GM18526 (cell line): Measurements from ENCODE around the gene CLPX.
A peak's percentile ranks its signal among the peaks of the same experiment; 100 is the strongest.

ENCODE experiments used
- POLR2A ChIP-seq: IDR thresholded peaks from 3 replicates; pipeline ENCODE4 v1.6.1; 2011; ENCODE audit not compliant: insufficient read length; ENCODE audit errors: extremely low read depth

The CLPX gene

DNA sequence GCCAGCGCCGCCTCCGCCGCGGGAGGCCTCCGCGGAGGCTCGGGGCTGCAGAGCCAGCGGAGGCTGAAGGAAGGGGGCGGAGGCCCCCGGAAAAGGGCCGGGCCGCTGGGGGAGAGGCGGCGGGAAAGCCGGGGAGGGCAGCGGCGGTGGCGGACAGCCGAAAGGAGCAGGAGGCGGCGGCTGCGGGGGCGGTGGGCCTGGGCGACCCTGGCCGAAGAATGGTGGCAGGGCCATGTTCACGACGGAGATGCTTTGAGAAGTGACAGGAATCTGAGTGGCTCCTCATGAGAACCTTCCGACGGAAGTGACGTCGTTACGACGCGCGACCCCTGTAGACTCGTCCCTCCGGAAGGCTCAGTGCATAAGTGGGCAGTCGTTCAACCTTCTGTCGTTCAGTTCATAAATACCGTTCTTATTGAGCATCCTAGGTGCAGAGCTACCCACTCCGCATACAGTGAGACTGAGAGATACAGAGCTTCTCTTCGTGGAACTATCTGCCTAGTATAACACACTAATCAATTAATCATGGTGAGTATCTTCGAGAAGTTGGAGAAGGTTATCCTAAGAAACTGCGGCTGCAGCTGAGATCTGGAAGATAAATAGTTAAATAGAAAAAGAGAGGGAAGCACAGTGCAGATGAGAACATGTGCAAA is 51.5 kb downstream of the CLPX start, which contains the start of gene PDCD7:
TSS of gene PDCD7 (minus strand) at position 261 of the 653 bp plus-strand sequence. CDS start at position 234, 27 bp downstream.
- TF ChIP-seq POLR2A: peak; percentile 92

DNA sequence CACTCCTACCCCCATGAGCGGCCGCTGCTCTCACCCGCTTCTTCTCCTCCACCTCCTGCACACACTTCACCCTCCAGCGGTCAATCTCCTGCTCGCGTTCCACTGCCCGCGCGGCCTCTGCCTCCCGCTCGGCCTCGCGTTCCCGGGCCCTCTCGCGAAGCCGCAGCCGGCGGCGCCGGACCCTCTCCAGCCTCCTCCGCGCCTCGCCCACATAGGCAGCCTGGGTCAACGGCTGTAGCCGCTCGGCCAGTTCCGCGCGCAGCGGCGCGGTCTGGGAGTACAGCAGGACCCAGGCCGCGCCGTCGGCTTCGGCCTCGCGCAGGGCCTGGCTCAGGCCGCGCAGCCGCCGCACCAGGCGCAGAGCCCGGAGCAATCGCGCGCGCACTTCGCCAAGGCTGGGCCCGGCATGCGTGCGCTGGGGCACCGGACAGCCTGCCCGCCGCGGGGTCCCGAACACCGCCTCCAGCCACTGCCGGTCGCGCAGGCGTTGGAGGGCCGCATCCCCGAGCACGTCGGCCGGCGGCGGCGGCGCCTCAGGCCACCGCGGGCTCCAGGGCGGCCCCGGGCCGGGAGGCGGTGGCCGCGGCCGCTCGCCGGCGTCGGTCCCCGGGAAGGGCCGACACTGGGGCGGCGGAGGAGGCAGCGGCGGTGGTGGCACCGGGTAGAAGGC is 52.1 kb downstream of the CLPX start:
- TF ChIP-seq POLR2A: peak; percentile 36

DNA sequence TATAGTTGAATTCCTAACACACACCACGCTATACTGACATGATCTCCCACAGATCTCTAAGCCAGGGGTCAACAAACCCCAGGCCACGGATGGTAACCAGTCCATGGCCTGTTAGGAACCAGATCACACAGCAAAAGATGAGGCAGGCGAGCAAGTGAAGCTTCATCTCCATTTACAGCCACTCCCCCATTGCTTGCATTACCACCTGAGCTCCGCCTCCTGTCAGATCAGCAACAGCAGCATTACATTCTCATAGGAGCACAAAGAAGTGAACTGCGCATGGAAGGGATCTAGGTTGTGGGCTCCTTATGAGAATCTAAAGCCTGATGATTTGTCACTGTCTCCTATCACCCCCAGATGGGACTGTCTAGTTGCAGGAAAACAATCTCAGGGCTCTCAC is 54.2 kb downstream of the CLPX start:
- TF ChIP-seq POLR2A: no peak

DNA sequence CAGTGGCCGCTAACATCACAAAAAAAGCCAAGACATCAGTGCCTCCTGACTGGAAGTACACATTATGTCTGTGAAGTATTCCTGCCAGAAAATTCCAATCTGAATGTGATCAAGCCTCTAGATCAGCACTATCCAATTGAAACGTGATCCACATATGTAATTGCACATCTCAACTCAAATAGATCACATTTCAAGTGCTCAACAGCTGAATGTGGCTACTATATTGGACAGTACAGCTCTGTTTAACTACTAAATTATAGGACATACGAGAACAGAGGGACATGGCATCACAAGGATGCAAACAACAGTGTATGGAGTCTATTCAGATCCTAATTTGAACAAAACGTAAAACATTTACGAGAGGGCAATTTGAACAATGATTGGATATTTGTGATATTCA is 69.6 kb downstream of the CLPX start:
- no peak for TF ChIP-seq POLR2A

DNA sequence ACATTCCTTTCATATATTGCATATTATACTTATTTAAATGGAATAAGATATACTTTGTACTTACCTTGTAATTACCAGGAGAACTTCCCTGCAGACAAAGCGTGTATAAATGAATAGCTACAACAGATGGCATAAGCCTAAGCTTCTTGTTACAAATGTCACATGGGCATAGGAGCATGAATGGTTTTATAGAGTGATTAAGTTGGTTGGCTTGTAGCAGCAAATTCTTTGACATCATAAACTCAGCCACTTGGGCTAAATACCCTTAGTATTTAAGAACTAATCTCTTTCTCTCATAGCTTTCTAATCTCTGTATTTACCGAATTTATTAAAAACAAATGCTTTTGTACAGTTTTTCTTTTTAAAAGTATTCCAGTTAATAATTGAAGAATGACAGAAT is 70.1 kb downstream of the CLPX start, which contains the start of gene UBAP1L:
TSS of gene UBAP1L (minus strand) at position 115 of the 400 bp plus-strand sequence. CDS start 8,985 bp downstream, outside the sequence.
- no peak for TF ChIP-seq POLR2A

DNA sequence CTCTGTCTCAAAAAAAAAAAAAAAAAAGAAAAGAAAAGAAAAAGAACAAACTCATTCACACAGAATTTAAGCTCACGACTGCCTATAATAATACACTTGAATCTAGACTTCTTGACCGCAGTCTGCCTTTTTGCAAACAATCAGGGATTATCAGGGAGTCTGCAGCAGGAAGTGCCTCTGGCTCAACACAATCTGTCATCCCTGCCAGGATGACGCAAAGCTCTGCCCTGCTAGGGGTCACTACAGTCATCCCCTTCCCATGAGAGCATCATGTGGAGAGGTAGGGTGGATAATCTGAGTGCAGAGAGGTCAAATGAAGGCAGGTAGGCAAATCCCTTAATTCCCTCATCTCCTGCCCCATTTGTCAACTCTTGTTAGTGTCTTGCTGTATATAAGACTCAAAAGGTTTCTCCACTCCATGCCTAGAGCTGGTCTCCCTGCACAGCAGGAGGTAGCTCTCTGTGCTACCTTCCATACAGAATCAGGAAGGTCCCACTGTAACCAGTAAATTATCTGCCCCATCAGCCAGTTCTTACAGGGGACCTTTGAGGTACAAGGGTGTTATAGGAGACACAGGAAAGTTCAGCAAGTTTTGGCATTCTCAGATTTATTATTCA is 74.4 kb downstream of the CLPX start:
- TF ChIP-seq POLR2A: no peak

DNA sequence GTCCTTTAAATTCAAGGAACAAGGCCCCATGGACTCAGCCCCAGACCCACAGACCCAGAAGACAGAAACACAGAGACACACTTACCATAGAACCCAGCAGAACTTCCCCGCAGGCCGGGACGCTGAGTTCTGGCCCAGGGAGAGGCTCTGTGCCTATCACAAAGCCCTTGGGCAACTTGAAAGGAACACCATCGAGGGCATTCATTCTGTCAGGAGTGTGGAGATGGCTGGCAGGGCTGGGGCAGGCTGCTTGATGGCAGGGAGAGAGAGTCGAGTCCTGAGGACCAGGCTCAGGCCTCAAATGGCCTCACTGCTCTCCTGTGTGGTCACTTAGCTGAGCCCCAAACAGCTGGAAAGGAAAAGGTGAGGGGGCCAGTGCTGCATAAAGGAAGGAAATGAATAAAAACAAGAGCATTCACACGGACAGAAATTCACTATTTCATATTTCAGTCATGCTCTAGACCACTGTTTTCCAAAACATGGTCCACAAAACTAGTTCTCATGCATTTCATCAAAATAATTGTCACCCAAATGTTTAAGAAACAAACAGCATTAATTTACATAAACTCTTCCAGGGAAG is 79.0 kb downstream of the CLPX start:
- no peak for TF ChIP-seq POLR2A

DNA sequence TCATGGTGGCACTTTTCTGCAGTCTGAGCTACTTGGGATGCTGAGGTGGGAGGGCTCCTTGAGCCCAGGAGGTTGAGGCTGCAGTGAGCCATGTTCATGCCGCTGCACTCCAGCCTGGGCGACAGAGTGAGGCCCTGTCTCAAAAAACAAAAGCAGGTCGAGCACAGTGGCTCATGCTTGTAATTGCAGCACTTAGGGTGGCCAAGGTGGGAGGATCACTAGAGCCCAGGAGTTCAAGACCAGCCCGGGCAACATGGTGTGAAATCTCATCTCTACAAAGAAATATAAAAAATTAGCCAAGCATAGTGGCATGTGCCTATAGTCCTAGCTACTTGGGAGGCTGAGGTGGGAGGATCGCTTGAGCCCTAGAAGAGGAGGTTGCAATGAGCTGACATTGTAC is 80.1 kb downstream of the CLPX start:
- TF ChIP-seq POLR2A: no peak

DNA sequence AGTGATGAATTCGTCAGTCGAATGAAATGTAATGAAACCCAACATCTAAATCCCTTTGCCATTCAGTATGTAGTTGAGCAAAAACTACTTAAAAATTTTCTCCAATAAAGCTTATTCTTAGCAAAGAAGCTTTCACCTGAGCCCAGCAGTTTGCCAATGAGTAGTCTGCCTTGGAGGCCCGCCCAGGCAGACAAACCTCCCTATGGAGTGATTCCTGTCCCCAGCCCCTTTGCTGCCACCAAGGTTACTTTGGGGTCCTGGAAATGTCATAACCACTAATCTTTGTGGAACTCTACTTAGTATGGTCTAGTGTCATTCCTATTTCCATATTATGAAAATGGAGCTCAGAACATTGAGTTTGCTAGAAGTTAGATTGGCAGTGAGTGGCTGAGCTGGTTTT is 82.2 kb downstream of the CLPX start:
- no peak for TF ChIP-seq POLR2A

DNA sequence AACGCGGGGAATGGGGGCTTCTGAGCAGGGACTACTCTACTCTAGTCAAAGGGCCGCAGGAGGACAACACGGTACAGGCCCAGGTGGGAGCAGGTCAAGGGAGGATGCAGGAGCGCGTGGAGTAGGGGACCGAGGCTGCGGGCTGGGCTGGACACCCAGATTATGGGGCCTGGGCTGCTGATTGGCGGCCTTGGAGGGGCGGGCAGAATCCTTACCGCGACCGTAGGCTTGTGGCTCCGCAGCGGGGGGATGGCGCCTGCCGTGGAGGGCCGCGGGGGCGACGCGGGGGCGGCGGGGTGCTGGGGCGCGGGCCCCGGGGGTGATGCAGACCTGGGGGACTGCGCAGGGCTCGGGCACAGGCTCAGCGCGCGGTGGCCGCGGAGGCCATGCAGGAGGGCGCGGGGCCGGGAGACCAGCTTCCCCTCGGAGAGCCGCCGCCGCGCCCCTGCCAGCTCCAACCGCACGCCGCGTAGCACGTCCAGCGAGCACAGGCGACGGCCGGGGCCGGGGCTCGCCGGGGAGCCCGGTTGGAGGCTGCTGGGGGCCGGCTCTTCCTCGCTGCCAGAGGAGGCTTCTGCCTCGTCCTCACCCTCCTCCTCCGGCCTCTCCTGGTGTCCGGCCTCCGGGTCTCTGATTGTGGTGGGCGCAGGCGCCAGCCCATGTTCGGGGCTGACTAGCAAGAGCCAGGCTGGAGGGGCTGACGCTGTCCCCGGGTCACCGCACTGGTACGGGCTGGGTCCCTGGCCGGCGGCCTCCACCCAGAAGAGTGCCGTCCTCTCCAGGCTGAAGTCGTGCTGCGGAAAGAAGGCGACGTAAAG is 83.0 kb downstream of the CLPX start:
- TF ChIP-seq POLR2A: no peak

DNA sequence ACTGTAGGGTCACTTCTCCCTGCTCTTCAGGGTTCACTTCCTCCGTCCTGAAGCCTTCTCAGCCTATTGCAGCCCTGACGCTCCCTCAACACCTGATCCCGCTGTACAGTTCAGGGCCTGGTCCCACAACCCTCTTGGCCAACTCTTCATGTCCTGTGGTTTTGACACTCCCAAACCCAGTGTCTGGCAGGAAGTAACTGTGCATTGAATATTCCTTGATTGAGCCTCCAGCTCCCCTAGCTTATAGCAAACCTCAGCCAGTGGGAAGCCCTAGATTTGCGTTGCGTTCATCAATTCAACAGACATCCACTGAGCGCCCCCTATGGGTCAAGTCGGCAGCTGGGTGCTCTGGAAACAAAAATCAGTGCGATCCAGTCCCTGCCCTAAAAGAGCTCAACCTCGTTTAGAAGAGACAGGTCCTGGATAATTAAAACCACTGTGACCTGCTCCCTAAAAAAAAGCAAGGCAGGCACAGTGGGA is 83.7 kb downstream of the CLPX start:
- TF ChIP-seq POLR2A: no peak

DNA sequence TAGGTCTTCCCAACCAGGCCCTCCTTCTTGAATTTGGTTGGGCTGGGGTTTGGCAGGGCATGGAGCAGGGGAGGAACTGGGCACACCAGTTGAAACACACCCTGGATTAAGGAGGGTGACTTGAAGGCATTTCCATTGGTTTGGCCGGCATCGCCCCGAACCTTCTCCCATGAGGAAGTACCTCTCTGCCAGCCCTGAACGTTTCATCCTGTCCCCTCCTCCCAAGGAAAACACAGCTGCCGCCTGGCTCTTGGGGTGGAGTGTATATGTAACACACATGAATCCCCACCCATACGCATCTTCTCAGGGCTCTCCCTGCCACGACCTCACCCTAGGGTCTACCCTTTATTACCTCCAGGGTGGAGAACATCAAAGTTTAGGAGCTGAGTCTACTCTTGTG is 84.7 kb downstream of the CLPX start:
- no peak for TF ChIP-seq POLR2A

DNA sequence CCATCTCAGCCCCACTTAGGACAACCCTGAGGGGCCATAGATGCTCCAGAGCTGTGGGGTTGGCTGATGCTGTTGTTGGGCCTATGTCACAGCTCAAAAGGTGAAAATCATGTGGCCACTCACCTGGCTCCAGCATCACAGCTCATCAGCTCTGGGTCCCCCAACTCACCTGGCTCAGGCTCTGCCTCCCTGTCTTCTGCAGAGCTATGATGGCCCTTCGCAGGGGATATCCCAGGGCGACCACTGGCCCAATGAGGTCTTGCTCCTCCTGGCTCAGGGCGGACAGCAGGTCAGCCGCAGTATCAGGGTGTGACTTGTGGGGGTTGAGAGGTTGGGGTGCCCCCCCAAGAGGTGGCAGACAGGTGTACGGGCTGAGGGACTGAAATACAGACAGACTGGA is 85.8 kb downstream of the CLPX start:
- no peak for TF ChIP-seq POLR2A
